Measurements from ENCODE around the gene IDUA.
"Not testable (repeated sequence)": the region's sequence is repeated elsewhere in the genome, so short reads cannot be mapped to it uniquely, and the experiment has no call there.

Gene IDUA

DNA sequence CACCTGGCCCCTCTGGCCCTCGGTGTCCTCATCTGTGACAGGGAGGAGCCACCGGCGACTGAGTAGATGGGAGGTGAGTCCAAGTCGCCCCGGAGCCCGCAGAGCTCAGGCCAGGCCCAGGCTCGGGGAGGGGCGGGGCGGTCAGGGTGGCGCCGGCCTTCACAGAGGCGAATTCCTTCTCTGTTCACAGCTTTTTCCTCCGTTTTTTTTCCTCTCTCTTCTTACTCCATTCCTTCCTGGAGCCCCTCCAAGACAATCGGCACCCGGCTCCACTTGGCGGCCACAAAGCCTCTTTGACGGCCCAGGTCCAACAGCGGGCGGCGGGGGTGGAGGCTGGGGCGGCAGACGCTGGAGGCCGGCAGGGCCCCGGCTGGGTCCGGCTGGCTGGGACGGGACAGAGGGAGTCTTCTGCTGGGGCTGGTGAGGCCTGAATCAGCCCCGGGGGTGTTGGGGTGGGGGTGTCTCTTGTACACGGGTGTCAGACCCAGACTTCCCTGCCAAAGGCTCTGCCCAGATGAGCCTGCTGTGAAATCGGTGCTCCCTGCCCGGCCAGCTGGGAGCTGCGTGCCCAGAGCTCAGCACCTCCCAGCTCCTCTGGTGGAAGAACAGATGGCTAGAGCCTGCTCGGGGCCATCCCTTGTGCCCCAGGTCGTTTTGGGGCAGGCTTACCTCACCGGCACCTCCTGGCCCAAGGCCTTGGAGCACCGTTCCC, 47.2 kb downstream of the IDUA start:
- no peak for DNase-seq

- DNase-seq: no peak
These were observed 48.7 kb downstream of the IDUA start for GRCh38 chr4:1035510-1035909.

- DNase-seq: no peak
These were observed 49.3 kb downstream of the IDUA start for GRCh38 chr4:1036095-1036494.

DNA sequence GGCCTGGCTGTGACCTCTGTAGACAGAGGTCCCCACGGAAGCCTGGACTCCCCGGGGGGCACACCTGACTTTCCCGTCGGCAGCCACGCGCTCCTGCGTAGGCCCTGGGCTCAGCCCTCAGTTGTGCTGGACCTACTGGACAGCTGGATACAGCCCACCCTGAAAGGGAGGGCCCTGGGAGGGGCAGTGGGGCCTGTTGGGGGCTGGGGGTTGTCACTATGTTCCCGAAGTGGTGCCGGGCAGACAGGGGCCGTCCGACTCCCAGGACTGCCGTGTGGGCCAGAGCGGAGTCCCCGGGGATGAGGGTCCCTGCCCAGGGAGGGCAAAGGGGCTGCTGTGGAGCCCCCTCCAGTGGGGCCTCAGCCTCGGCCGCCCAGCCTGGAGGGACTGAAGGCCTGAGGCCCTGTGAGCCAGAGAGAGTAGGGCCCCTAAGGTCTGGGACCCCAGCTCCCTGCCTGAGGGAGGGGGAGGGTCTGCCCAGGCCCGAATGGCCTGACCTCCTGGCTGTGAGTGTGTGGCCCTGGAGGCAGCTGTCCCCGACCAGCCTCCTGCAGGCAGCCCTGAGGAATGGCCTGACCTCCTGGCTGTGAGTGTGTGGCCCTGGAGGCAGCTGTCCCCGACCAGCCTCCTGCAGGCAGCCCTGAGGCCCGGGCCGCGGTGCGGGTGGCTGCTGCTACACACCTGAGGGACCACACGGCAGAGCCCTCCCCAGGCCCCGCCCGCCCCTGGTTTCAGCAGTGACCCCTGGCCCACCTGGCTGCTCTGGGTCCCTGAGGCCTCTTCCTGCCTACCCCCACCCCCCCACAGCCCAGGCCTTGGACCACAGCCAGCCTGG, 50.3 kb downstream of the IDUA start:
- DNase-seq: no peak

- no peak for DNase-seq
These were observed 52.2 kb downstream of the IDUA start for GRCh38 chr4:1038948-1039492.

DNA sequence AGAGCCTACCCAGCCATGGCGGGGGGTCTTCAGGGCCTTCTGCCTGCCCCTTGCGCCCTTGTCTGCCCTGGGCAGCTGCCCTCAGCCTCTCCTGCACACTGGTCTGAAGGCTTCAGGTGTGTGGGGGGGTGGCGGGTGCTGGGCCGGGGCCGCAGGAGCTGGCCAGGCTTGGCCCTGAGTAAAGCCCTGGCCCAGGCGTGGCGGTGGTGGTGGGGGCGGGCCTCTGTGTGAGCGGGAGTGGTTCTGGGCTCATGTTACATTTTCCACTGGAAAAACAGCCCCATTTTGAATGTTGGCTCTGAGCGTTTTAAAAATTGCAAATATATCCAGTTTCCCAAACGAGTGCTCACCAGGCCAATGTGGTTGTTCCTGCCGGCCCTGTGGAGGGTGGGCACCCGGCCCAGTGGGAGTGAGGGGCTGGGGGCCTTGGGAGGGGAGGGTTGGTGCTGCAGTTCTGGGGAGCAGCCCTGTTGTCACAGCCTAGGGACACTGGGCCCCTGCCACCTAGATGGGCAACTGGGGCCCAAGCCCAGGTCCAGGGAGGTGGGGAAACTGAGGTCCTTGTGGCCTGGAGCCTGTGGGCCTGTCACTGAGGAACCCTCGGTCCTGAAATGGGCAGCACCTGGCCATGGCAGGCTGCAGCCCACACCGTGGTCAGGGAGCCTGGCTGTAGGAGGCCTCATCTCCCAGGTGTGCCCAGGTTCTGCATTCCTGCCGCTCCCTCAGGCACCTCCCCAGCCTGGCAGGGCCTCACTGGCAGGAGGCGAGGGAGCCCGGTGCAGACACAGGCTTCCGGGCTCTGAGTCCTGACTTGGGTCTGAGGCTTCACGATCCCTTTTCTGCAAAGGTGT, 52.9 kb downstream of the IDUA start:
- DNase-seq: no peak

DNA sequence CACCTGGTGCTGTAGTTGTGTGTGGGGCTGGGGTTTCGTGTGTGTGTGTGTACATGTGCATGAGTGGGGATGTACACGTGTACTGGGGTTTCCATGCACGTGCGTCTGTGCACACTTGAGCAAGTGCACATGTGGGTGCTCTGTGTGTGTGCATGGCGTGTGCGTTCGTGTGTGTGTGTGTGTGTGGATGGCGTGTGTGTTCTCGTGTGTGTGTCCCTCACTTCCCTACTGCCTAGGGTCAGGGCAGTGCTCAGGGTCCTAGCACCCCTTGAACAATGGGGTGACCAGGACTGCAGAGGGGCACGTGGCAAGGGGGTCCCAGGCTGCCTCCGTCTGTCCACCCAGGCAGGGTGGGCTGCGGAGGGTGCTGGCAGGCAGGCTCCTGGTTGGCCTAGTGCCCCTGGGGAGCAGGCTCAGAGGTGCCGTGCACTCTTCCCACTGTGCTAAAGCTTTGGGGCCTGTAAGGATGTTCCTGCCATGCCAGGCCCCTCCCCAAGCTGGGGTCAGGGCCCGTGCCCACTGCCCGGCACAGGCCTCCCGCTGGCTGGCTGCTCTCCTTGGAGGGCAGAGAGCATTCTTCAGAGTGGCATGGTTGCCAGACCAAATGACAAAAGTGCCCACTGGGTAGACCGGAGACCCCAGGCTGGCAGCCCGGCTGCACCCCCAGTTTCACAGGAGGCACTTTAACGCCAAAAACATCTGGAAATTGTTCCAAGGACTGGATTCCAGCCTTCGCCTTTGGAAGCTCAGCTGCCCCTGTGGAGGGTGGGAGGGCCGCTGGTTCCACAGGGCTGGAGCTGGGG, 53.7 kb downstream of the IDUA start:
- no peak for DNase-seq

DNA sequence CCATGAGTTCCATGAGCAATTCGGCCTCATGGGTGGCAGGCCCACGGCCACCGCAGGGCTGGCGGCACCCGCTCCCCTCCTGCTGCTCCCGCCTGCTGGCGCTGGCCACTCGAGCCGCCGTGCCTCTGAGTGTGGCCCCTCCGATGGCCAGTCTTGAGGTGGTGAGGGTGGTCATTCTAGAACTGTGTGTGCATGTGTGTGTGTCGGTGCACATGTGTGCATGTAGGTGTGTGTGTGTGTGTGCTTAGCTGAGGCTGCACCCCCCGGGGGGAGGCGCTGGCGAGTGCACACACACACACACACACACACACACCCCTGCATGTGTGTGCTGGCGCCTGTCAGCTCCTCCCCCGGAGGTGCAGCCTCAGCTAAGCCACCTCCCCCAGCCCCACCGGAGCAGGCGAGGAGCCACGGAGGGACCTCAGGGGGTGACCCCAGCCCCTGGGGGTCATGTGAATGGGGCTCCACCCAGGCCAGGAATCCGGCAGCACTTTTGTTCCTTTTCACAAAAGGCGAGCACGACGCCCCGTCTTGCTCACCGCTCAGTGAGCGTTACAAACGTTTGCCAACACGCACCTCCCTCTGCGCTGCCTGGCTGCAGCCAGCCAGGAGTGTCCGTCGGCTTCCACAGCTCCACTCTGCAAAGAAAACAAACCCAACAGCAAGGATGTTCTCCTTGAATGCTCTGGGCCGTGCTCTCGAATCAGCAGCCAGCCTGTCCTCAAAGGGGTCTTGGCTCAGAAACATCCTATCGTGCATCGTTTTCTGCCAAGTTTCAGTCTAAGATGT, 54.5 kb downstream of the IDUA start:
- DNase-seq: no peak

DNA sequence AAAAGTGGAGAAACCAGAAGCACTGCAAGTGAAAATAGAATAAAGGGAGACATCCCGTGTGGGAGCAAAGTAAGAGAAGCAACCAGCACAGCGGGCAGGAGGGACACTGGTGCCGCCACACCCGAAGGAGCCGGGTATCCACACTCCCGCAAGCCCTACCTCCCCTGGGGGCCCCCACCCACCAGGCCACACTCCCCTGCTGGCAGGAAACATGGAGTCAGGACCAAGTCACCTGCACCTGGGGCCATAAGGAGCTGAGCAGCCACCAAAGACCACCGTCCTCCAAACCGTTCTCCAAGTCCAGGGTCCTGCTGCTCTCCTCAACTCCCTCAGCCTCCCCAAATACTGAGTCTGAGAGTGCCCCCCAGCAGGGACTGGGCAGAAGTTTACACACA, 55.1 kb downstream of the IDUA start:
- DNase-seq: no peak

DNA sequence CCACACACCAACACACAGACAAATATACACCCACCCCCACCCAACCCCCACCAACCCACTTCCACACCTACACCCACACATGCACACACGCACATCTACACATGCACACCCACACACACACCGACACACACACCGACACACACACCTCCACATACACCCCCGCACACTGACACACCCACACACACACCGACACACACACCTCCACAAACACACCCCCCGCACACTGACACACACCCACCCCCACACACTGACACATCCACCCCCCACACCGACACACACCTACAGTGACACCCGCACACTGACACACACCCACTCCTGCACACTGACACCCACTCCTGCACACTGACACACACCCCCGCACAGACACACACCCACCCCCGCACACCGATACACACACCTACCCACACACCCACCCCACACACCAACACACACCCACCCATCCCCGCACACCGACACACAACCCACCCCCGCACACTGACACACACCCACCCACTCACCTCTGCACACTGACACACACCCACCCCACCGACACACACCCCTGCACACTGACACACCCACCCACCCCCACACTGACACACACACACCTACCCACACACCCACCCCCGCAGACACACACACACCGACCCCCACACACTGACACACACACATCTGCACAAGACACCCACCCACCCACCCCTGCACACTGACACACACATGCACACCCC, 55.7 kb downstream of the IDUA start:
- no peak for DNase-seq

DNA sequence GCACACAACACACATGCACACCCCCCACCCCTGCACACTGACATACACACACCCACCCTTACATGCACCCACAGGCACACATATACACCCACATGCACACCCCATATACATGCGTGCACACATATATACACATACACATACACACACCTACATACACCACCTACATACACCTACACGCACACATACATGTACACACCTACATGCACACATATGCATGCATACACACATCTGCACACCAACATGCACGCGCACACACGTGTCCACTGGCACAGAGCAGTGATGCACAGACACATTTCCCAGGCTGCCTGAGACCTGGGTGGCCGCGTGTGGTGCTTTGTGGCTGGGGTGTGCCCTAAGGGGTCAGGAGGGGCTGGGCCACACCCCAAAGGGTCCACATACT, 56.3 kb downstream of the IDUA start:
- no peak for DNase-seq

- DNase-seq: no peak
These were observed 57.0 kb downstream of the IDUA start for GRCh38 chr4:1043651-1044468.

- no peak for DNase-seq
These were observed 57.8 kb downstream of the IDUA start for GRCh38 chr4:1044469-1045192.

GRCh38 chr4:1045193-1045594, 58.4 kb downstream of the IDUA start:
- DNase-seq: no peak

DNA sequence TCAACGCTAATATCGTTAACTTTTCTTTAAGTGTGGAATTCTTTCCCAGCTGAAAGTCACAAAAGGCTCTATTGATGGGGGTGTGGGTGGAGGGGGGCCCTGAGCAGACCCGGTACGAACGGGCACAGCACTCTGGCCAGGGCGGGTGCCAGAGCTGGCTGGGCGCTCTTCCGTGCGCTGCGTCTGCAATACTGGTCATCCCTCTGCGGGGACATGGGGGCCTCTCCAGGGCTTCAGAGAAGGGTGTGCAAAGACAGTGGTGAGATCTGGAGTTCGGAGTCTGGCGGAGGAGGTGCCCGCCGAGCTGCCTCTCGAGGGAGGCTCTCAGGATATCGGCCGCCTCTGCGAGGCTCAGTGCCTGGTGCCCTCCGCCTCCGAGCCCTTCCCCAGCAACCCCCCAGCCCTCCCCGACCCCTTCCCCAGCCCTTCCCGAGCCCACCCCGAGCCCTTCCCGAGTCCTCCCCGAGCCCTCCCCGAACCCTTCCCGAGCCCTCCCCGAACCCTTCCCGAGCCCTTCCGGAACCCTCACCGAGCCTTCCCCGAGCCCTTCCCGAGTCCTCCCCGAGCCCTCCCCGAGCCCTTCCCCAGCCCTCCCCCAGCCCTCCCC, 58.9 kb downstream of the IDUA start:
- no peak for DNase-seq

- DNase-seq: not testable (repeated sequence)
These were observed 59.8 kb downstream of the IDUA start for GRCh38 chr4:1046581-1047011.

DNA sequence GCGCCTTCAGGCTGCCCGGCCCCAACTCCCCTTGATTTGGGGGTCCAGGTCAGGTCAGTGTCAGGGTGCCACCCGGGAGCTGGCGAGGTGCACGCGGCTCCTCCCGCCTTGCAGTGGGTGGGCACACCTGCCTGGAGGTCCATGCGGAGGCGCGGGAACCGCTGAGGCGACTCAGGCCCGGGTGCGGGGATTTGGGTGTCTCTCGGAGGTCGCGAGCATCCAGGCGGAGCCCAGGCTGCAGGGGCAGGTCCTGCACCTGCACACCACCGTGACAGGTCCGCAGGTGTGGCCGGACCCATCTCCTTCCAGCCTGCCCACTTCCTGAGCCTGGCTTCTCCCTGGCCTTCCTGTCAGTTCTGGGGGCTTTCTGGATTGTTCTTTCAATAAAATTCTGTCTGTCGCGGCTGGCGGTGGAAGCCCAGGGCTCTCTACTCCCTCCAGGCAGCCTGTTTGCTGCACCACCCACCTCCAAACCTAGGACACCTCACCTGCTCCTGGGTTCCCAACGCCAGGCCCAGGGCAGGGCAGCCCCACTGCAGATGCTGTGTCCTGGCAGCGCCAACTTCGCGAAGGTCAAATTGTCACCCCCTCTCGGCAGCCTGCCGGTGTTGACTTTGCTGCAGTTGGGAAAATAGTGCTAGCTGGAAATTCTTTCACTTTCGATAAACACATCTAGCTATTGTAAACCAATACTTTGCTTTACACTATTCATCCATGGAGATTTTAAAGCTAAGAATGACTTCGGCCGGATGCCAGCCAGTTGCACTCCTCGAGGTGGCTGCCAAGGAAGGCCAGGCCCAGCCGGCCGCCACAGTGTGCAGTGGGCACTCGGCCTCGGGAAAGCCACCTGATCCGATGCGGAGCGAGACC, 60.5 kb downstream of the IDUA start:
- DNase-seq: no peak

Measured in activated T-cell treated with anti-CD3 and anti-CD28 coated beads for 4 hours (primary cell).